Neural progenitor cell (in vitro differentiated cells): ENCODE data around the gene WDR44. TPM values are rescaled to one million over a fixed set of nuclear protein-coding genes. Genes with fewer than 3 reads are reported as not detected.

ENCODE experiments used
- DNase-seq: peaks from one replicate; pipeline ENCODE4 v3.0.0-alpha.2; 2016; ENCODE audit warnings: low spot score
- H2AFZ ChIP-seq: fragments of 200-600 bp; sonication (generic); replicated peaks from 2 replicates; pipeline ENCODE4 v1.6.1; 2016; ENCODE audit warnings: antibody characterized with exemption
- H3F3A ChIP-seq: fragments of 200-600 bp; sonication (generic); 2 replicates; pipeline ENCODE4 v1.6.1; 2016; ENCODE audit warnings: antibody characterized with exemption, low read depth
- H3K27ac ChIP-seq: fragments of 200-600 bp; sonication (generic); 2 replicates; pipeline ENCODE4 v1.5.1; 2016; ENCODE audit warnings: mild to moderate bottlenecking
- H3K27me3 ChIP-seq: fragments of 200-600 bp; sonication (generic); 2 replicates; pipeline ENCODE4 v1.6.1; 2016; ENCODE audit warnings: mild to moderate bottlenecking, moderate library complexity
- H3K36me3 ChIP-seq: fragments of 200-600 bp; sonication (generic); 2 replicates; pipeline ENCODE4 v1.5.1; 2016
- H3K4me1 ChIP-seq: fragments of 200-600 bp; sonication (generic); 2 replicates; pipeline ENCODE4 v1.6.1; 2016; ENCODE audit warnings: mixed run types
- H3K4me2 ChIP-seq: fragments of 200-600 bp; sonication (generic); 2 replicates; pipeline ENCODE4 v1.6.1; 2016
- H3K4me3 ChIP-seq: fragments of 200-600 bp; sonication (generic); 2 replicates; pipeline ENCODE4 v1.5.1; 2016
- H3K79me2 ChIP-seq: fragments of 200-600 bp; sonication (generic); 2 replicates; pipeline ENCODE4 v1.6.1; 2016; ENCODE audit warnings: low read depth
- H3K9ac ChIP-seq: fragments of 200-600 bp; sonication (generic); 2 replicates; pipeline ENCODE4 v1.6.1; 2016
- H3K9me3 ChIP-seq: fragments of 200-600 bp; sonication (generic); 2 replicates; pipeline ENCODE4 v1.5.1; 2016; ENCODE audit warnings: low read depth
- H4K20me1 ChIP-seq: fragments of 200-600 bp; sonication (generic); 2 replicates; pipeline ENCODE4 v1.6.1; 2016; ENCODE audit warnings: low read depth
- H3K27ac Mint-ChIP-seq: 3 replicates; pipeline ENCODE4 v1.8.0; 2021; ENCODE audit warnings: mixed read lengths
- H3K27me3 Mint-ChIP-seq: 2 replicates; pipeline ENCODE4 v1.8.0; 2022; ENCODE audit warnings: low read depth, mild to moderate bottlenecking, inconsistent platforms, moderate library complexity, mixed read lengths; ENCODE audit not compliant: insufficient read depth
- H3K36me3 Mint-ChIP-seq: 3 replicates; pipeline ENCODE4 v1.8.0; 2021; ENCODE audit warnings: mixed read lengths
- H3K4me1 Mint-ChIP-seq: 3 replicates; pipeline ENCODE4 v1.8.0; 2021; ENCODE audit warnings: mixed read lengths
- H3K4me3 Mint-ChIP-seq: 3 replicates; pipeline ENCODE4 v1.8.0; 2021; ENCODE audit warnings: mild to moderate bottlenecking, moderate library complexity, mixed read lengths
- H3K9me3 Mint-ChIP-seq: 3 replicates; pipeline ENCODE4 v1.8.0; 2020; ENCODE audit warnings: mixed read lengths
- CTCF ChIP-seq: fragments of 200-600 bp; sonication (generic); IDR thresholded peaks from 2 replicates; pipeline ENCODE4 v1.5.1; 2017; ENCODE audit warnings: antibody characterized with exemption, mild to moderate bottlenecking
- EZH2 ChIP-seq: fragments of 200-600 bp; sonication (generic); IDR thresholded peaks from 2 replicates; pipeline ENCODE4 v1.6.1; 2017; ENCODE audit warnings: antibody characterized with exemption, mild to moderate bottlenecking, moderate library complexity
- EZH2phosphoT487 ChIP-seq: fragments of 200-600 bp; sonication (generic); IDR thresholded peaks from 2 replicates; pipeline ENCODE4 v1.6.1; 2017; ENCODE audit warnings: antibody characterized with exemption
- total RNA-seq: library from RNA; depleted of rRNA; stranded (reverse); fragments of >200 nt; gene quantifications from 2 replicates; pipeline ENCODE4 v1.2.3, GENCODE V29; 2015; ENCODE audit warnings: low replicate concordance

WDR44 gene
- total RNA-seq, 1 donor from 2014 or later: 18.0 TPM

DNA sequence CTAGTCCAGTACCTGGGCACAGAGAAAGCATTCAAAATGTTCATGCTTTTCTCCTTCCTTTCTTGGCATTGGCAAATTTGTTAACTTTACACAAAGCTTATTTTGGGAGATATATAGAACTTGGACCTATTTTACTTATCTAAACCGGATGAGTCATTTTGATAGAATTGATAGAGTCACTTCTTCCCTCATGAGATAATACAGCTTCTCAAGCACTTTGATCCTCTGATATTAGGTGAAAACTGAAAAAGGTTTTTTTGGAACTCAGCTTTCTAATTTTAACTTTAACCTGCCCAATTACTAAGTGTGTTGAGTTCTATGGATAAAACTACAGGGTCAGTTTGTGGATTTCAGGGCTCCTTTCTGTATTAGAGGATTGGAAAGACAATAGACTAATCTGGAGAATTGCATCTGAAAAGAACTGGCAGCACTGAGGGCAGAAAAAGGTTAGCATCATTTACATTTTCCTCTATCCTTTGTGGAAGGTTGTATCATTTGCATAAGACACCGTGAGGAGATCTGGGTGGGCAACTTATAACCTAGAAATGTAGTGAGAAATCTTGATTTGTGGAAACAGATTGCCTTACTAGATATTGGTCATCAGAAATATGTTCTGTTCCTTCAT lies 2.4 kb downstream of the WDR44 start:
- Mint-ChIP-seq H3K36me3 (no peaks in the 10 kb centered on the region), H3K27ac (peak overlapping the region; percentile 97), H3K4me3 (peak overlapping the region; percentile 99), H3K27me3 (peaks cover 3% of the 10 kb centered on the region), H3K4me1 (peaks cover 55% of the 10 kb centered on the region), H3K9me3 (no peaks in the 10 kb centered on the region)
- H4K20me1 ChIP-seq: peaks cover 18% of the 10 kb centered on the region
- peak overlapping the region; percentile 82 for H3K4me2 ChIP-seq
- DNase-seq: no peak
- peaks cover 11% of the 10 kb centered on the region for H3F3A ChIP-seq
- peak overlapping the region; percentile 71 for H3K4me3 ChIP-seq
- TF ChIP-seq EZH2 (no peak), EZH2phosphoT487 (no peak), CTCF (no peak)
- no peak overlapping the region for H2AFZ ChIP-seq
- no peaks in the 10 kb centered on the region for H3K27me3 ChIP-seq
- H3K9me3 ChIP-seq: no peaks in the 10 kb centered on the region
- H3K36me3 ChIP-seq: no peaks in the 10 kb centered on the region
- H3K79me2 ChIP-seq: peaks cover 52% of the 10 kb centered on the region
- no peak overlapping the region for H3K27ac ChIP-seq
- H3K4me1 ChIP-seq: peaks cover 12% of the 10 kb centered on the region
- H3K9ac ChIP-seq: no peak overlapping the region

- Histone ChIP-seq H3K4me1 (peaks cover 12% of the 10 kb centered on the region), H3K27ac (no peak overlapping the region), H3F3A (peaks cover 11% of the 10 kb centered on the region), H3K9ac (no peak overlapping the region), H3K4me3 (no peak overlapping the region), H4K20me1 (peaks cover 18% of the 10 kb centered on the region), H3K36me3 (no peaks in the 10 kb centered on the region), H3K4me2 (peak overlapping the region; percentile 82), H2AFZ (no peak overlapping the region), H3K79me2 (peaks cover 55% of the 10 kb centered on the region), H3K9me3 (no peaks in the 10 kb centered on the region), H3K27me3 (no peaks in the 10 kb centered on the region)
- no peak for DNase-seq
- H3K36me3 Mint-ChIP-seq: no peaks in the 10 kb centered on the region
- TF ChIP-seq EZH2 (no peak), CTCF (no peak), EZH2phosphoT487 (no peak)
- H3K4me1 Mint-ChIP-seq: peaks cover 63% of the 10 kb centered on the region
- H3K4me3 Mint-ChIP-seq: peak overlapping the region; percentile 99
- H3K27ac Mint-ChIP-seq: no peak overlapping the region
- peaks cover 3% of the 10 kb centered on the region for H3K27me3 Mint-ChIP-seq
- no peaks in the 10 kb centered on the region for H3K9me3 Mint-ChIP-seq
Measured at GRCh38 chrX:118349188-118349587, 3.3 kb downstream of the WDR44 start.

- peaks cover 55% of the 10 kb centered on the region for H3K79me2 ChIP-seq
- no peak overlapping the region for H2AFZ ChIP-seq
- no peak overlapping the region for H3K4me3 ChIP-seq
- no peak overlapping the region for H3K9ac ChIP-seq
- Mint-ChIP-seq H3K4me1 (peaks cover 69% of the 10 kb centered on the region), H3K27me3 (peaks cover 3% of the 10 kb centered on the region), H3K27ac (peak overlapping the region; percentile 35), H3K4me3 (peak overlapping the region; percentile 39), H3K9me3 (no peaks in the 10 kb centered on the region), H3K36me3 (no peaks in the 10 kb centered on the region)
- no peak overlapping the region for H3K4me2 ChIP-seq
- H3K9me3 ChIP-seq: no peaks in the 10 kb centered on the region
- peaks cover 12% of the 10 kb centered on the region for H3K4me1 ChIP-seq
- H3K27me3 ChIP-seq: no peaks in the 10 kb centered on the region
- H4K20me1 ChIP-seq: peaks cover 18% of the 10 kb centered on the region
- H3F3A ChIP-seq: peaks cover 11% of the 10 kb centered on the region
- no peak for DNase-seq
- no peak for TF ChIP-seq EZH2phosphoT487
- TF ChIP-seq EZH2: no peak
- no peak for TF ChIP-seq CTCF
- H3K36me3 ChIP-seq: no peaks in the 10 kb centered on the region
- H3K27ac ChIP-seq: no peak overlapping the region
Measured at GRCh38 chrX:118350221-118350620, 4.3 kb downstream of the WDR44 start.
